Stimulated activated naive B cell treated with anti-CD40 and anti-IgM and Interleukin-4, amounts not matched to agents 10 μg/mL and 1 μg/mL and 100 μg/mL, for 72 hours (primary cell): ENCODE results near the gene HAPSTR1.
"Not testable (repeated sequence)": the region's sequence is repeated elsewhere in the genome, so short reads cannot be mapped to it uniquely, and the experiment has no call there.

Source experiments
- ATAC-seq, 2 donors: fragments of 150-1000 bp; cut with Tn5 transposase; replicated peaks; 2 replicates each; pipeline ENCODE4 v1.10.0; 2021; ENCODE audit warnings: moderate library complexity in 1 of 2
- DNase-seq: peaks from one replicate; pipeline ENCODE4 v3.0.0; 2021
- H3K27ac Mint-ChIP-seq: one replicate; pipeline ENCODE4 v1.8.0; 2022; ENCODE audit warnings: mild to moderate bottlenecking, mixed read lengths
- H3K27me3 Mint-ChIP-seq, 2 donors: one replicate each; pipeline ENCODE4 v1.8.0; 2022; ENCODE audit warnings: mixed read lengths in 2 of 2
- H3K36me3 Mint-ChIP-seq, 2 donors: one replicate each; pipeline ENCODE4 v1.8.0; 2022; ENCODE audit warnings: mixed read lengths in 2 of 2, mild to moderate bottlenecking in 1 of 2
- H3K4me1 Mint-ChIP-seq, 2 donors: one replicate each; pipeline ENCODE4 v1.8.0; 2022; ENCODE audit warnings: mixed read lengths in 2 of 2, mild to moderate bottlenecking in 1 of 2
- H3K4me3 Mint-ChIP-seq, 2 donors: one replicate each; pipeline ENCODE4 v1.8.0; 2022; ENCODE audit warnings: mild to moderate bottlenecking in 2 of 2, mixed read lengths in 2 of 2, moderate library complexity in 1 of 2
- H3K9me3 Mint-ChIP-seq, 2 donors: one replicate each; pipeline ENCODE4 v1.8.0; 2022; ENCODE audit warnings: mixed read lengths in 2 of 2, mild to moderate bottlenecking in 1 of 2

The HAPSTR1 gene

GRCh38 chr16:9079430-9079812 is 12.0 kb upstream of the HAPSTR1 start:
- Mint-ChIP-seq H3K27me3 (no peaks in the 10 kb centered on the region), H3K4me1 (peaks cover 14 to 19% of the 10 kb centered on the region in 2 donors), H3K27ac (no peak overlapping the region), H3K4me3 (no peak overlapping the region), H3K9me3 (peaks cover 2 to 4% of the 10 kb centered on the region in 2 donors), H3K36me3 (peaks cover 7 to 14% of the 10 kb centered on the region in 2 donors)
- no peak for DNase-seq
- ATAC-seq, result no peak

- Mint-ChIP-seq H3K27ac (peak overlapping the region; percentile 37), H3K9me3 (peaks cover 2 to 4% of the 10 kb centered on the region in 2 donors), H3K27me3 (no peaks in the 10 kb centered on the region), H3K4me3 (no peak overlapping the region), H3K36me3 (peaks cover 7 to 14% of the 10 kb centered on the region in 2 donors), H3K4me1 (peaks cover 14 to 19% of the 10 kb centered on the region in 2 donors)
- ATAC-seq (no peak), DNase-seq (no peak)
These were observed 10.3 kb upstream of the HAPSTR1 start for GRCh38 chr16:9081158-9081557.

- DNase-seq, result no peak
- H3K36me3 Mint-ChIP-seq, result peaks cover 7 to 11% of the 10 kb centered on the region in 2 donors
- peaks cover 12 to 19% of the 10 kb centered on the region in 2 donors for H3K4me1 Mint-ChIP-seq
- no peak overlapping the region for H3K4me3 Mint-ChIP-seq
- H3K27me3 Mint-ChIP-seq, result no peaks in the 10 kb centered on the region
- H3K27ac Mint-ChIP-seq, result no peak overlapping the region
- peaks cover 2 to 4% of the 10 kb centered on the region in 2 donors for H3K9me3 Mint-ChIP-seq
- ATAC-seq, result no peak
These were observed 9.6 kb upstream of the HAPSTR1 start for GRCh38 chr16:9081843-9082242.

- DNase-seq, result no peak
- Mint-ChIP-seq H3K27me3 (no peaks in the 10 kb centered on the region), H3K4me1 (peaks cover 7 to 14% of the 10 kb centered on the region in 2 donors), H3K36me3 (peaks cover 5 to 9% of the 10 kb centered on the region in 2 donors), H3K27ac (no peak overlapping the region), H3K4me3 (no peak overlapping the region), H3K9me3 (peaks cover 2 to 4% of the 10 kb centered on the region in 2 donors)
- no peak for ATAC-seq
These were observed 9.0 kb upstream of the HAPSTR1 start for GRCh38 chr16:9082422-9082821.

GRCh38 chr16:9087733-9088132 is 3.7 kb upstream of the HAPSTR1 start:
- H3K4me3 Mint-ChIP-seq, ATAC-seq, H3K27ac Mint-ChIP-seq, H3K4me1 Mint-ChIP-seq, H3K9me3 Mint-ChIP-seq, H3K36me3 Mint-ChIP-seq, H3K27me3 Mint-ChIP-seq, DNase-seq: not testable (repeated sequence)

GRCh38 chr16:9088848-9089247 is 2.6 kb upstream of the HAPSTR1 start:
- no peaks in the 10 kb centered on the region for H3K9me3 Mint-ChIP-seq
- H3K4me3 Mint-ChIP-seq, result no peak overlapping the region

GRCh38 chr16:9089660-9090059 is 1.8 kb upstream of the HAPSTR1 start:
- H3K9me3 Mint-ChIP-seq, result no peaks in the 10 kb centered on the region
- ATAC-seq (no peak), DNase-seq (no peak)
- H3K36me3 Mint-ChIP-seq, result peaks cover 16 to 24% of the 10 kb centered on the region in 2 donors
- peak overlapping the region; percentile 90 to 93 for H3K4me3 Mint-ChIP-seq
- no peaks in the 10 kb centered on the region for H3K27me3 Mint-ChIP-seq
- peaks cover 19 to 26% of the 10 kb centered on the region in 2 donors for H3K4me1 Mint-ChIP-seq
- peak overlapping the region; percentile 95 for H3K27ac Mint-ChIP-seq

More at GRCh38 chr16:9088848-9089247, 2.6 kb upstream of the HAPSTR1 start:
- Mint-ChIP-seq H3K27me3 (no peaks in the 10 kb centered on the region), H3K36me3 (peaks cover 13 to 20% of the 10 kb centered on the region in 2 donors), H3K27ac (no peak overlapping the region), H3K4me1 (peaks cover 16 to 18% of the 10 kb centered on the region in 2 donors)
- DNase-seq, result no peak
- ATAC-seq, result no peak

- Mint-ChIP-seq H3K4me3 (peak overlapping the region; percentile 90 to 93), H3K27me3 (no peaks in the 10 kb centered on the region), H3K36me3 (peaks cover 18 to 26% of the 10 kb centered on the region in 2 donors), H3K4me1 (peaks cover 21 to 32% of the 10 kb centered on the region in 2 donors), H3K9me3 (no peaks in the 10 kb centered on the region), H3K27ac (peak overlapping the region; percentile 95)
- DNase-seq, result peak; percentile 44
- ATAC-seq, result peak; percentile 10 to 14
These were observed 1.1 kb upstream of the HAPSTR1 start for GRCh38 chr16:9090101-9090959.

GRCh38 chr16:9091867-9092281 is 430 bp downstream of the HAPSTR1 start:
- Mint-ChIP-seq H3K27ac (peak overlapping the region; percentile 95), H3K4me3 (peak overlapping the region; percentile 90 to 93), H3K4me1 (peaks cover 30 to 45% of the 10 kb centered on the region in 2 donors), H3K9me3 (no peaks in the 10 kb centered on the region), H3K36me3 (peaks cover 25 to 36% of the 10 kb centered on the region in 2 donors), H3K27me3 (no peaks in the 10 kb centered on the region)
- DNase-seq (peak; percentile 39), ATAC-seq (peak; percentile 15 to 19)

- peak; percentile 41 for DNase-seq
- H3K27me3 Mint-ChIP-seq, result no peaks in the 10 kb centered on the region
- peaks cover 27 to 39% of the 10 kb centered on the region in 2 donors for H3K36me3 Mint-ChIP-seq
- H3K27ac Mint-ChIP-seq, result peak overlapping the region; percentile 99
- H3K4me3 Mint-ChIP-seq, result peak overlapping the region; percentile 97 to 98
- ATAC-seq, result peak in 1 of 2 donors; percentile 3
- peaks cover 33 to 50% of the 10 kb centered on the region in 2 donors for H3K4me1 Mint-ChIP-seq
- H3K9me3 Mint-ChIP-seq, result no peaks in the 10 kb centered on the region
These were observed 986 bp downstream of the HAPSTR1 start for GRCh38 chr16:9092282-9092977.

- Mint-ChIP-seq H3K9me3 (no peaks in the 10 kb centered on the region), H3K4me3 (peak overlapping the region; percentile 97 to 98), H3K27ac (peak overlapping the region; percentile 99), H3K27me3 (no peaks in the 10 kb centered on the region), H3K36me3 (peaks cover 32 to 45% of the 10 kb centered on the region in 2 donors), H3K4me1 (peaks cover 39 to 56% of the 10 kb centered on the region in 2 donors)
- ATAC-seq, result no peak
- DNase-seq, result no peak
These were observed 1.5 kb downstream of the HAPSTR1 start for GRCh38 chr16:9092978-9093344.

GRCh38 chr16:9094011-9094846 is 2.8 kb downstream of the HAPSTR1 start:
- DNase-seq (no peak), ATAC-seq (no peak)
- Mint-ChIP-seq H3K27ac (peak overlapping the region; percentile 22), H3K4me3 (peak overlapping the region; percentile 97 to 98), H3K9me3 (no peaks in the 10 kb centered on the region), H3K27me3 (no peaks in the 10 kb centered on the region), H3K4me1 (peaks cover 45 to 68% of the 10 kb centered on the region in 2 donors), H3K36me3 (peaks cover 40 to 54% of the 10 kb centered on the region in 2 donors)

- peaks cover 48 to 63% of the 10 kb centered on the region in 2 donors for H3K36me3 Mint-ChIP-seq
- ATAC-seq, result no peak
- no peak overlapping the region for H3K27ac Mint-ChIP-seq
- H3K9me3 Mint-ChIP-seq, result no peaks in the 10 kb centered on the region
- peaks cover 48 to 71% of the 10 kb centered on the region in 2 donors for H3K4me1 Mint-ChIP-seq
- H3K27me3 Mint-ChIP-seq, result no peaks in the 10 kb centered on the region
- no peak for DNase-seq
- H3K4me3 Mint-ChIP-seq, result peak overlapping the region; percentile 46 to 54
These were observed 3.7 kb downstream of the HAPSTR1 start for GRCh38 chr16:9095171-9095570.
